Measurements from ENCODE around the gene ACACB.
"Not testable (repeated sequence)": the region's sequence is repeated elsewhere in the genome, so short reads cannot be mapped to it uniquely, and the experiment has no call there.

ACACB gene

DNA sequence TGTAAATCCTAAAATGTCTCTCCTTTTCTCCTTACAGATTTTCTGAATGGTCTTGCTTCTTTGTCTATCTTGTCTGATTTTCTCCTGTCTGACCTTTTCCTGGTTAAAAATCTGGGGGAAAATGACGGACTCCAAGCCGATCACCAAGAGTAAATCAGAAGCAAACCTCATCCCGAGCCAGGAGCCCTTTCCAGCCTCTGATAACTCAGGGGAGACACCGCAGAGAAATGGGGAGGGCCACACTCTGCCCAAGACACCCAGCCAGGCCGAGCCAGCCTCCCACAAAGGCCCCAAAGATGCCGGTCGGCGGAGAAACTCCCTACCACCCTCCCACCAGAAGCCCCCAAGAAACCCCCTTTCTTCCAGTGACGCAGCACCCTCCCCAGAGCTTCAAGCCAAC lies 23.0 kb downstream of the ACACB start:
- DNase-seq (ENCODE audit: low read depth in 2 of 3, low spot score in 2 of 3): no peak

DNA sequence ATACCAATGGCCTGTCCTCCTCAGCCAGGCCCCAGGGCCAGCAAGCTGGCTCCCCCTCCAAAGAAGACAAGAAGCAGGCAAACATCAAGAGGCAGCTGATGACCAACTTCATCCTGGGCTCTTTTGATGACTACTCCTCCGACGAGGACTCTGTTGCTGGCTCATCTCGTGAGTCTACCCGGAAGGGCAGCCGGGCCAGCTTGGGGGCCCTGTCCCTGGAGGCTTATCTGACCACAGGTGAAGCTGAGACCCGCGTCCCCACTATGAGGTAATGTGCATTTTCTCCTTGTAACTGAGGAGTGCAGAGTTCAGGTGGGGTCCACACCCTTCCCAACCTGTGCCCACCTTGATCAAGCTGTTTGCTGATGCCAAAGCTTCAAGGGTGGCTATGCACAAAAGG lies 23.4 kb downstream of the ACACB start:
- DNase-seq (ENCODE audit: low read depth in 2 of 3, low spot score in 2 of 3): no peak

DNA sequence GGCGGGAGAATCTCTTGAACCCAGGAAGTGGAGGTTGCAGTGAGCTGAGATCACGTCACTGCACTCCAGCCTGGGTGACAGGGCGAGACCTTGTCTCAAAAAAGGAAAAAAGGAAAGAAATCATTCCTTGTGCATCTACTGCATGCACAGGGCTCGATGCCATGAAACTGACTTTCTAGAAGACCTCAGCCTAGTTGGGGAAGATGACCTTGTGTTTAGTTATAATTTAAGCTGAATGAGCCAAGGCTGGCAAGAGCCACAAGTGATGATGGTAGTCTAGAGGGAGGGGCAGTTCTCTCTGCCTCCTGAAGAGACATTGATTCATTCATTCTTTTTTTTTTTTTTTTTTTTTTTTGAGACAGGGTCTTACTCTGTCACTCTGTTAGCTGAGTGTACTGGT lies 24.2 kb downstream of the ACACB start:
- DNase-seq (ENCODE audit: low read depth in 2 of 3, low spot score in 2 of 3): no peak

DNA sequence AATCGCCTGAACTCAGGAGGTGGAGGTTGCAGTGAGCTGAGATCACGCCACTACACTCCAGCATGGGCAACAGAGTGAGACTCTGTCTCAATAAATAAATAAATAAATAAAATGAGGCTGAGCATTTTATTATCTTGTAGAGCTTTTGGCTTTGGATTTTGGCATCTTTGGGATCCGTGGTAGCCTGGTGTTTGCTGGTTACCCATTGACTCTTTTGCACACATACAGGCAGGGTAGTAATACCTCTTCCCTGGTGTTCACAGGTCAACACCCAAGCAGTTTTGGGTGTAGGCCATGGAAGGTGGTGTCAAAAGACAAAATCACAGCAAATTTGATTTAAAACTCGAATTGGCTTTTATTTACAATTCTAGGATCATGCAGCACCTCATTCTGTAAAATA lies 27.8 kb downstream of the ACACB start:
- no peak for DNase-seq (ENCODE audit: low read depth in 2 of 3, low spot score in 2 of 3)

DNA sequence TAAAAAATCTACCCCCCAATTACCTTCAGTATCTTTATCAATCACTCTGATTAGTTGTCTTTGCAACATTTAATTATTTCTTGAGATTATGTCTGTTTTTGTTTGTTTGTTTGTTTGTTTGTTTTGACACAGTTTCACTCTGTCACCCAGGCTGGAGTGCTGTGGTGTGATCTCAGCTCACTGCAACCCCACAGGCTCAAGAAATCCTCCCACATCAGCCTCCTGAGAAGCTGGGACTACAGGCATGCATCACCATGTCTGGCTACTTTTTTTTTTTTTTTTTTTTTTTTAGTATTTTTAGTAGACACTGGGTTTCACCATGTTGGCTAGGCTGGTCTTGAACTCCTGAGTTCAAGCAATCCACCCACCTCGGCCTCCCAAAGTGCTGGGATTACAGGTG lies 30.7 kb downstream of the ACACB start:
- not testable (repeated sequence) for DNase-seq (ENCODE audit: low read depth in 2 of 3, low spot score in 2 of 3)

DNA sequence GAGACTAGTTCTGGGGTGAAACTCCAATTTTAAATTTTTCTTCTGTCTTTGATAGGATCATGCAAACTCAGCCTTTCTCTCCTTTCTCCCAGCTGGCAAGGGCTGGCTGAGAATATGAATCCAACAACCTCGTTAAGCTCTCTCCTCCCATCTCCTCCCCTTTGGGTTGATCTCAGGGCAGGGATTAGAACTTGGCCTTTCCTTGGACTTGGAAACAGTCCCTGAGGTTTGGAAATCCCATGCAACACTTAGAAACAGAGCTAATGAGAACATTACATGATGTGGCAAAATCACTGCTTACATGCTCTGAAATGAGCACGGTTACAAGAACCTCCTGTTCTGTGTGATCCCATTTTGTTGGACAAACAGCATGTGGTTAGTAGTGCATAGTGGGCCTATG lies 31.6 kb downstream of the ACACB start:
- DNase-seq (ENCODE audit: low read depth in 2 of 3, low spot score in 2 of 3): no peak

DNA sequence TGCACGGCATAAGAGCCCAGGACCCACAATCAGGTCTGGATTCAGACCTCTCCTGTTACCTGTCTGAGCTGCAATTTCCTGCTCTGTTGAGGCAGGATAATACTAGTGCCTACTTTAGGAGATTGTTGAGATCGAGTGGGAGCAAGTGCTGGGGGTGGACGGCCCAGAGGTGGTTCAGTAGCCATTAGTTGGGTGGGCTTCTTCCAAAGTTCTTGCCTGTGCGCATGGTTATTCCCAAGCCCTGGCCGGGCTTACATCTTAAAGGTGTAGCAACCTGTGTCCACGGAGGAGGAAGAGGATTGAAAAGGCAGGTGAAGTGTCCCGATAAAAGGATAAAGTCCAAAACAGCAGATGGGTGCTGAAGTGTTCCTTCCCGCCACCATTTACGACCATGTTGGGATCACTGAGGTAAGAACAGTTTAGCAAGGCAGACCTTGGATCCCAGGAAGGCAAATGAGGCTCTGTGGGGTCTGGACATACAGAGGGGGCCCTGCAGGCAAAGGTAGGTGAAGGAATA lies 33.8 kb downstream of the ACACB start:
- DNase-seq (ENCODE audit: low read depth in 2 of 3, low spot score in 2 of 3): no peak

DNA sequence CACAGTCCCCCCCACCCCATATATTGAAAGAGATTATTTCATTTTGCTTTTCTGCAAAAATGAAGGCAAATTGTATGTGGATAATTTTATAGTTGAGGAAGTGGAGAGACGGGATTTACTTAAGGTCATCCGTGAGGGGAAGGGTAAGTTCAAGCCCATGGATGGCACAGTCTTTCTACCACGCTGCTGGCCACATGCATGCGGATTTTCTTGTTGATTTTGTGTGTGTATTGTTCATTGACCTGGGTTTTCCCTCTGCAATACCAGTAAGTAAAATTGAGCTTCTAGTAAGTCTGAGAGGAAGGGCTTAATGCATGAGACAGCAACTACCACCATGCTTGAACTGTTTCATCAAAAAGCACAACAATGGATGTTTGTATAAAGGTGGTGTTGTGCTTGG lies 35.1 kb downstream of the ACACB start:
- no peak for DNase-seq (ENCODE audit: low read depth in 2 of 3, low spot score in 2 of 3)

DNA sequence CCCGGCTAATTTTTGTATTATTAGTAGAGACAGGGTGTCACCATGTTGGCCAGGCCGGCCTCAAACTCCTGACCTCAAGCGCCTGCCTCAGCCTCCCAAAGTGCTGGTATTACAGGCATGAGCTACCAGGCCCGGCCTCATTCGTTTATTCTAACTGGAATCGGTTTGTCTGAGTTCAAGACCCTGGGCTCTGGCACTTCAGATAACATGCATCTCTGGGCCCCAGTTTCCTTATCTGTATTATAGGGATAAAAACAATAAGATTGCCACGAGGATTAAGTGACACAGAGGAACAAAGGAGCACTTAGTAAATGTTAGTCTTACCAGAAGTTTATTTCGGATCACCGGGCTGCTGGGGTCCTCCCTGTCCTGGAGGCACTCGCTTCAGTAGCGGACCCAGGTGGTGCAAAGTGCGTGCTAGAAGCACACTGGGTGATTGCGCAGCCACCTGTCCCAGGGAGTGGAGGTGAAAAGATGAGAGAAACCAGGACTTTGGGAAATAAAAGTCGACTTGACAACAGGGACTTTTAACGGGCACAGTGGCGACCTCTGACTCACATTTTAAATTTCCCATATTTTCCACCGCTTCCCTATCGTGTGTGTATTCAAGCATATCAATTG lies 37.5 kb downstream of the ACACB start:
- DNase-seq (ENCODE audit: low read depth in 2 of 3, low spot score in 2 of 3): no peak

DNA sequence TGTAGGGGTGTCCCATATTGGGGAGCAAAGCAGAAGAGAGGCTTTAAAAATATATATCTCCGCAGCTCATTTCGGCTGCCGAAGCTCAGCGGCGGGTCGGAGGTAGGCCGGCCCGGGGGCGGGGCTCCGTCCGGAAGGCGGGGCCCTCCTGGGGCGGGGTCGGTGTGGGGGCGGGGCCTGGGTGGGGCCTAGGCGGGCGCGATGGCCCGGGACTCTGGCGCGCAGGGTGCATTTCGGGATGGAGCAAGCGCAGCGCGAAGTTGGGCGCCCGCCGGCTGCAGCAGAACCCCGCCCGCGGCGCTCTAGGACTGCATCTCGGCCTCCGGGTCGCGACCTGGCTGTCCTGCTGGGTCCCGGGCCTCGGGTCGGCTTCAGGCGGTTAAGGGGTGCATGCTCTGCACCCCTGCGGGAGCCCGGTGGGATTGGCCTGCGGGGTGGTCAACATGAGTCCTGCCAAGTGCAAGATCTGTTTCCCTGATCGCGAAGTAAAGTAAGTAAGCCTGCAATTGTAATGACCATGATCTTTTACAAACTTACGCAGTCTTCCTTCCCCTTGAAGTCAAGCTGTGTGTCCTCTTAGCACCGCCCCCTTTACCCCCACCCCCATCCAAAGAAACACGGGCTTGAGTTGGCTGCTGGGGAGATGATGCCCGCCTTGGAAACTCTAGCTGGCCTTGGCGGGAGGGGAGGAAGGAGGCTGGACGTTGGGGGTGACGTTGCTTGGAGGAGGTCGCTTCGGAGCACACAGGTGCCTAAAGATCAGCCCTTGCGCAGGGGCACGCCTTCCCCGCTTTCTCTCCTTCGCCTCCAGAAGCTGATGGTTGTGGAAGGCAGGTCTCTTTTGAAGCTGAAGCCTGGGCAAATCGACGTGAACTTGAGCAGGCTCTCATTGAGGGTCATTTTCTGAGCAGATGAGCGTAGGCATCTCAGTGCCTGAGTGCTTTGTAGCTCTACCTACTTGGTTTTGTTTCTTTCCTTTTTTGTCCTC lies 38.4 kb downstream of the ACACB start:
- peak; percentile 52 to 65 (median 65) for DNase-seq (ENCODE audit: low read depth in 2 of 3, low spot score in 2 of 3)

DNA sequence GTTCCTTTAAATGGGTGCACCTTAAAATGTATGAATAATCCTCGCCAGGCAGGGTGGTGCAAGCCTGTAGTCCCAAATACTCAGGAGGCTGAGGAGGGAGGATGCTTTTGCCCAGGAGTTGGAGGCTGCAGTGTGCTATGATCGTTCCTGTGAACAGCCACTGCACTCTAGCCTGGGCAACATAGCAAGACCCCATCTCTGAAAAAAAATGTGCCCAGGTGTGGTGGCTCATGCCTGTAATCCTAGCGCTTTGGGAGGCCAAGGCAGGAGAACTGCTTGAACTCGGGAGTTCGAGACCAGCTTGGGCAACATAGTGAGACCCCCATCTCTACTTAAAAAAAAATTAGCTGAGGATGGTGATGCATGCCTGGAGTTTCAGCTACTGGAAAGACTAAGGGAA lies 39.6 kb downstream of the ACACB start:
- no peak for DNase-seq (ENCODE audit: low read depth in 2 of 3, low spot score in 2 of 3)

DNA sequence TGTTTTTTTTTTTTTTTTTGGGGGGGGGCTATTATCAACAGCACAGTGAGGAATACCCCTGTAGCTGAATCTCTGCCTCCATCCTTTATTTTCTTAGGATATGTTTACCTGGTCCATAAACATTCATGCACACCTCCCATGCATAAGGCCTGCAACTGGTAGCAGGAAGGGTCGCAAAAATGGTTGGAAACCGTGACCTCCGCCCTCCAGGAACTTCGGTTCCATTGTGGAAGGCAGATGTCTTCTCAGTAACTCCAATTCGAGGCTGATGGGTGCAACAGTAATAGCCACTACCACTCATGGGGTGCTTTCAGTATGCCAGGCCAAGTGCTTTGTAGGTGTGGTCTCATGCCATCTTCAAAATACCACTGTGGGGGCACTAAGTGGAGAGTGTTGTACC lies 40.2 kb downstream of the ACACB start:
- no peak for DNase-seq (ENCODE audit: low read depth in 2 of 3, low spot score in 2 of 3)

DNA sequence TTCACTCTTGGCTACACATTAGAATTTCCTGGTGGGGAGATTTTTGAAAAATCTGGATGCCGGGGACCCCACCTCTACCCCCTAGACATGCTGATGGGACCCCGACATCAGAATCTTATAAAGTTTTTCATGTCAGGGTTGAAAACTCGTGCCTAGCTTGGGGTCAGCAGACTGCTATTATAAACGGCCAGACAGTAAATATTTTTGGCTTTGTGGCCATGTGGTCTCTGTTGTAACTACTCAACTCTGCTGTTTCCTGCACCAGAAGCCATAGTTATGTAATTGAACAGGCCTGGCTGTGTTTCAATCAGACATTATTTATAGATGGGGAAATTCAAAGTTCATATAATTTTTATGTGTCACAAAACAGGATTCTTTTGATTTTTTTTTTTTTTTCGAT lies 41.6 kb downstream of the ACACB start:
- no peak for DNase-seq (ENCODE audit: low read depth in 2 of 3, low spot score in 2 of 3)

DNA sequence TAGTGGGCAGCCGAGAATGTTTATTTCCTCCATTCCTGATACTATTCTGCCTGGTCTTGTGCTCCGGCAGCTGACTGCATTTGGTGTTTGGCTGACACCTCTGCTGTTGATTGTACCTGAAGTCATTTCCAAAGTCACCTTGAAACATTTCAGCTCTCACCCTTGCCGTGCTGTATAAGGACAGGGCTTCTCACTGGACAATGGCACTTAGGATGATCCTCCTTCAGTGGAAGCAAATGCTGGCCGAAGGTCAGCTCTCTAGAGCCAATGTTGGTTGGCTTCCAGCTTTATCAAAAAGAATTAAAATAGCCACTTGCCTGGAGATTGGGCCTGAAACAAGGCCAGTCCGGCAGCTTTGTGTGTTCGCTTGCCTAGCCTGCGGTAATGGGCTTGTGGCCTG lies 44.0 kb downstream of the ACACB start:
- no peak for DNase-seq (ENCODE audit: low read depth in 2 of 3, low spot score in 2 of 3)

DNA sequence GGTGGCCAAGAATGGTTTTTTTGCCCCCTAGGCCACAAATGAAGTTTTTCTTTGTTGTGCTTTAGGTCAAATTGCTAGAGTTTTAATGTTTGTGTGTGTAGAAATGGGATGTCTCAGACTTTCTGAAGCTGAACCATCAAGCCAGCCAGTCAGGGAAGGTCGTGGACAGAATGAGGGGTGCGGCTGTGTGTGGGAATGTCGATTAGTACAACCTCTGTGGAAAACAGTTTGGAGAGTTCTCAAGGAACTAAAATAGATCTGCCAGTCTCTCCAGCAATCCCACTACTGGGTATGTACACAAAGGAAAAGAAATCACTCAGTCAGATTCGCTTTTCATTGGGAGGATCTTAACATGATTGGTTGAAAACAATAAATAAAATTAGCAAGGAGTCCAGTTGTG lies 44.5 kb downstream of the ACACB start:
- no peak for DNase-seq (ENCODE audit: low read depth in 2 of 3, low spot score in 2 of 3)

DNA sequence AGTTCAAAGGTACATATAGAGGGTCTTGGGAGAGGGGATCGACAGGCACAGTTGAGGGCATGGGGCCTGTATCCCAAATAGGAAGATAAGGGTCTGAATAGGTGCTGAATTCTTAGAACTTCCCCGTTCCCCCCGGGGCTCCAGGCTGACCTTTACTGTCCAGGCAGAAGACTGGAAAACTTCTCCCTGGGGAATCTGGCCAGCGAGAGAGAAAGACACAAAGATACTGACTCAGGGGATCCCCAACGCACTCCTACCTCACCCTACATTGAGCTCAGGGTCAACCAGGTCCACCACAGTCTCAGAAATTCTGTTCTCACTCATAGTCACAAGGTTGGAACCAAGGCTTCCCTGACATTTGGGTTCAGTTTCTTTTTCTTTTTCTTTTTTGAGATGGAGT lies 46.2 kb downstream of the ACACB start:
- DNase-seq (ENCODE audit: low read depth in 2 of 3, low spot score in 2 of 3): no peak

DNA sequence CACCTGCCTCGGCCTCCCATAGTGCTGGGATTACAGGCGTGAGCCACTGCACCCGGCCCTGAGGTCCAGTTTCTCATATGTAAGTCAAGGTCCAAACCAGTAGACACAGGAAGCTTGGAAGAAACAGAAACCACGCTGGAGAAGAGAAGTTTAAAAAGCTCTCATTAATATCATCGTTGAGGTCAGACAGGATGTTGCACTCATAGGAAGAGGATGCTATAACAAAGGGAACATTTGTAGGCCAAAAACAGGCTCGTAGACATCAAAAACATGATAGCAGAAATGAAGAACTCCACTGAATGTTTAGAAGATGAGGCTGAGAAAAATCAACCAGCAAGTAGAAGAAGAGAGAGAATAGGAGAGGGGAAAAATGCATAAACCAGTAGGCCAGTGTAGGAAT lies 46.8 kb downstream of the ACACB start:
- no peak for DNase-seq (ENCODE audit: low read depth in 2 of 3, low spot score in 2 of 3)

DNA sequence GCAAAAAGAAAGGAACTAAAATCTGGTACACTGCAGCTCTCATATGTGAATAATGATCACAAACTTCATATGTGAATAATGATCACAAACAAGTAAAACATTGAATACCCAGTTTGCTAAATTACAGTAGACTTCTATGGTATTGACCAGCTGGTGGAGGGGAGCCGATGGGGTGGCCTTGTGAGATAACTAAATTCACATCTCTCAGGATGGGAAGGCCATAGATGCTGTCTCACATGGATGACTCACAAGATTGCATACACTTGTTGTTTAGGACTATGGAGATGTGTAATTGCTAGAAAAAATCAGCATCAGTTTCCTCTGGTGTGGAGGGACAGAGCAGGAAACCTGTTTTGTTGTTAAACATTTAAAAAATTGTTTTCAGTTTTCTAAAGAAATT lies 49.2 kb downstream of the ACACB start:
- DNase-seq (ENCODE audit: low read depth in 2 of 3, low spot score in 2 of 3): no peak

DNA sequence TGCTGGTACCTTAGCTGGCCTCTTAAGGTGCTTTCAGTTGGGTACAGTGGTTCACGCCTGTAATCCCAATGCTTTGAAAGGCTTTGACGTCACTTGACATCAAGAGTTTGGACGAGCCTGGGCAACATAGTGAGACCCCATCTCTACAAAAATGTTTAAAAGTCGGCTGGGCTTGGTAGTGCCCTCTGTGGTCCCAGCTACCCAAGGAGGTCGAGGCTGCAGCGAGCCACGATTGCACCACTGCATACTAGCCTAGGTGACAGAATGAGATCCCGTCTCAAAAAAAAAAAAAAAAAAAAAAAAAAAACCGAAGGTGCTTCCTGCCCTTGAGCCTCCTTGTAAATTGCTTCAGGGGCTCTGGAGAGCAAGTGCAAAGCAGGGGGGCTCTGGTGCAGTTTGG lies 50.0 kb downstream of the ACACB start:
- no peak for DNase-seq (ENCODE audit: low read depth in 2 of 3, low spot score in 2 of 3)

DNA sequence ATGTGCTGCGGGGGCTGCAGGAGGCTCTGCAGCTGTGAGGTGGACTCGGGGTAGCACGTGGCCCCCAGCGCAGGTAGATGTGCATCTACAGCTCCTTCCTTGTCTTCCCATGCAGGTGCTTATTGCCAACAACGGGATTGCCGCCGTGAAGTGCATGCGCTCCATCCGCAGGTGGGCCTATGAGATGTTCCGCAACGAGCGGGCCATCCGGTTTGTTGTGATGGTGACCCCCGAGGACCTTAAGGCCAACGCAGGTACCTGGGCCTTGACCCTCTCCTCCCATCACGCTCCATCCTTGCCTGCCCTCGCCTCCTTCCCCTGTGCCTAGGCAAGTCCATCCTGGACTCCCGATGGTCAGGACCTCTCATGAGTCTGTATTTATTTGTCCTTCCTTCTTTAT lies 51.4 kb downstream of the ACACB start:
- no peak for DNase-seq (ENCODE audit: low read depth in 2 of 3, low spot score in 2 of 3)

DNA sequence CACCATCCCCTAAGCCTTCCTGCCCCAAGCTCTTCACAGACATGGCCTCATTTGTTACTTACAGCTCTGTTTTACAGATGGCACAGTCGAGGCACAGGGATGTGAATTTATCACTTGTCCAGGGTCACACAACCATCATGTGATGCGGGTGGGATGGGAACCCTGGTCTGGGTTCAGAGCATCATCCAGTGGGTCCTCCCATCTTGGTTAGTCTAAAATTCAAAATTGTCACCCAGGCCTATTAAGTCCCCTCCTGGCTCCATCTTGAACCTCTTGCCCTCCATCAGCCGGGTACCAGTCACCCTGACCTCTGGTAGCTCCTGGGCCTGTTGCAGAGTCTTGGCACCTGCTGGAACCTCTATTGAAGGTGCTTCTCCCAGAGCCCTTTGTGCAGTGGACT lies 52.9 kb downstream of the ACACB start:
- no peak for DNase-seq (ENCODE audit: low read depth in 2 of 3, low spot score in 2 of 3)

DNA sequence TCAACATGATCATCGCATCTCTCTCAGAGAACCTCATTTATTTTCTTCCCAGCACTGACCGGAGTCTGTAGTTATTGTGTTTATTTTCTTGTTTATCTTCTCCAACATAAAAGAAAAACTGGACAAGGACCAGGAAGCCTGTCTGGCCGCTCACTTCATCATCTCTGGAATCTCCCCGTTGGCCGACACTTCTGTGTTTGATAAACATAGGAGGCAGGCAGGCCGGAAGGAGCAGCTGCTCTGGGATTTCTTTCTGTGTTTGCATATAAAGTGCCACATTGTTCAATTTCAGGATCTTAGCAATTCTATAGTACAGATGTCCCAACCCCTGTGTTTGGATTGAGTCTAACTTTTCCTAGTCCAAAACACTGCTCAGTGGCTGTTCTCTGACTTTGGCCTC lies 53.3 kb downstream of the ACACB start:
- DNase-seq (ENCODE audit: low read depth in 2 of 3, low spot score in 2 of 3): no peak

DNA sequence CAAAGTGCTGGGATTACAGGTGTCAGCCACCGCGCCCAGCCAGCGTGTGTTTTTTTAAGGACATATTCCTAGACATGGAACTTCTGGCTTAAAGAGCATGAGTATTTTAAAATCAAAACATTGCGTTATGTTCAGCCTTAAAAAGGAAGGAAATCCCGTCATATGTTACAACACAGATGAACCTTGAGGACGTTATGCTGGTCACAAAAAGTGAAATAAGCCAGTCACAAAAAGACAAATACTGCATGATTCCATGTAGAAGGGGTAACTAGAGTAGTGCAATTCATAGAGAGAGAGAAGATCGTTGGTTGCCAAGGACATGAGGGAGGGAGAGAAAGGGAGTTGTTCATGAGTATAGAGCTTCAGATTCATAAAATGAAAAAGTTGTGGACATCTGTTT lies 53.9 kb downstream of the ACACB start:
- no peak for DNase-seq (ENCODE audit: low read depth in 2 of 3, low spot score in 2 of 3)
